AG04450 (cell line): ENCODE measurements around the gene CFL1. TPM values are rescaled to one million over a fixed set of nuclear protein-coding genes. Genes with fewer than 3 reads are reported as not detected.

Source experiments
- CTCF ChIA-PET: fragments of 300-600, 350-600 bp; formaldehyde crosslinking; extraction: SDS; loops from one replicate; lab custom pipeline; 2022; ENCODE audit warnings: antibody characterized with exemption, inconsistent platforms; lab: Charles Lee
- POLR2A ChIA-PET: fragments of 350-600 bp; formaldehyde crosslinking; extraction: SDS; loops from one replicate; lab custom pipeline; 2021; ENCODE audit warnings: antibody characterized with exemption, inconsistent platforms; lab: Yijun Ruan, JAX
- DNase-seq: peaks from one replicate; pipeline ENCODE4 v3.0.0-alpha.2; 2011; ENCODE audit warnings: low read depth, low spot score
- H3K27ac ChIP-seq: one replicate; pipeline ENCODE4 v1.5.1; 2012; ENCODE audit warnings: low read depth, low read length, control low read depth
- H3K27me3 ChIP-seq: one replicate; pipeline ENCODE4 v1.6.0; 2012; ENCODE audit warnings: low read length; ENCODE audit not compliant: control insufficient read depth, insufficient read depth
- H3K4me3 ChIP-seq: 2 replicates; pipeline ENCODE4 v1.5.1; 2011; ENCODE audit warnings: mild to moderate bottlenecking, low read depth, low read length, control low read depth
- H3K9me3 ChIP-seq: 2 replicates; pipeline ENCODE4 v1.5.1; 2012; ENCODE audit warnings: low read length; ENCODE audit not compliant: control insufficient read depth, insufficient read depth
- CTCF ChIP-seq: IDR thresholded peaks from 2 replicates; pipeline ENCODE4 v1.5.1; 2011; ENCODE audit warnings: low read depth, low read length, control low read depth, inconsistent platforms
- polyA plus RNA-seq: library from polyadenylated mRNA; depleted of rRNA; stranded (reverse); fragments of >200 nt; gene quantifications from 2 replicates; pipeline ENCODE4 v1.2.3, GENCODE V29; 2011

CFL1 gene
- polyA plus RNA-seq, 1 experiment, result 1,553 TPM

- H3K27ac ChIP-seq, result peak overlapping the region; percentile 68
- ChIA-PET POLR2A (interaction anchor here (0.6 to 0.7 kb wide), 2 partner anchors 14 to 15 kb away, joined by 3 read pairs; partner anchors contain the start of genes CFL1 and MUS81), CTCF (interaction anchor here (0.6 to 3.4 kb wide), 4 partner anchors 11 to 262 kb away, joined by 3 to 51 read pairs (median 24); partner anchors contain the start of genes FIBP and MUS81)
- H3K27me3 ChIP-seq, result no peaks in the 10 kb centered on the region
- peak; percentile 78 for DNase-seq
- H3K9me3 ChIP-seq, result no peaks in the 10 kb centered on the region; the same call in 1 of the 2 replicates
- TF ChIP-seq CTCF, result no peak
- H3K4me3 ChIP-seq, result peak overlapping the region; percentile 76
Observed at GRCh38 chr11:65873318-65874156, 15.6 kb upstream of the CFL1 start.

DNA sequence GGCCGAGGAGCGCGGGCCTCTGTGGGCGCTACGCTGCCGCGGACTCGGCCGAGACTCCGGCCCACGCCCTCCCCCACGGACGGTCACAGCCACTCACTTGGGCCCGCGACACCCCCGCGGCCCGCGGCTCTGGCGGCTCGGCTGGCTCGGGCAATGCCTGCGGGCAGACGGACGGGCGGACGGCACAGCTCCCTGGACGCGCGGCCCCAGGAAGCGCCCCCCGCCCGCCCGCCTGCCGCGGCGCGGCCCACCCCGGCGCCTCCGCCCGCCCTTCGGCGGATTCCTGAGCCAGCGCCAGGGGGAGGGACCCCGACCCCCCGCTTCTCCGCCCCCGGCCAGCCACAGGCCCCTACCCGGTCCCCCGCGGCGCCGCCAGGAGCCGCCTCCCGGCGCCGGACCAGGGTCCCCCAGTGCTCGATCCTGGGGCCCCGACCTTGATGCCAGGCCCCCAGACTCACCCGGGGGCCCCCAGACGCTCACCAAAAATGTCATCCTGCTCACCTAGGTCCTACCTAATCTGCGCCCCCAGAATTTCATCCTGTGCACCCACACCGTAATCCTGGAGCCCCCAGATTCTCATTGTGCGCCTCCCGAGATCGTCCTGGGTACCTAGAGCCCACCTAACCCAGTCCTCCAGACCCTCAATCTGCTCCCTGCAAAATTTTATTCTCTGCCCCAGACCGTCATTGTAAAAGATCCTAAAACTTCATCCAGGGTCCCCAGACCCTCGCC is 14.8 kb upstream of the CFL1 start, which contains the start of gene EFEMP2:
EFEMP2 (minus strand) TSS at position 215 of the 732 bp plus-strand sequence. CDS start 446 bp downstream, outside the sequence.
- Histone ChIP-seq H3K4me3 (peak within 1 kb of the TSS; percentile 76), H3K27ac (peak within 1 kb of the TSS; percentile 83), H3K9me3 (no peaks in the 10 kb centered on the region; the same call in 1 of the 2 replicates), H3K27me3 (no peaks in the 10 kb centered on the region)
- POLR2A ChIA-PET, result interaction anchor here (1.3 to 2.2 kb wide), 4 partner anchors 14 to 21 kb away, joined by 5 to 37 read pairs (median 12); partner anchors contain the start of genes CCDC85B, CFL1, FIBP and MUS81
- no peak for TF ChIP-seq CTCF
- CTCF ChIA-PET, result interaction anchor here (1.8 to 3.4 kb wide), 5 partner anchors 12 to 16 kb away, joined by 15 to 51 read pairs (median 18); partner anchors contain the start of genes FIBP and MUS81
- DNase-seq, result no peak

GRCh38 chr11:65871811-65872548 is 14.0 kb upstream of the CFL1 start:
- Histone ChIP-seq H3K27ac (peak overlapping the region; percentile 83), H3K27me3 (no peaks in the 10 kb centered on the region), H3K4me3 (peak overlapping the region; percentile 76), H3K9me3 (no peaks in the 10 kb centered on the region; the same call in 1 of the 2 replicates)
- peak; percentile 39; the same call in 1 of the 2 replicates for TF ChIP-seq CTCF
- CTCF ChIA-PET, result interaction anchor here (0.6 to 2.4 kb wide), 7 partner anchors 12 to 197 kb away, joined by 3 to 23 read pairs (median 8); partner anchors contain the start of genes FIBP and MUS81
- POLR2A ChIA-PET, result interaction anchor here (0.5 to 2.2 kb wide), 7 partner anchors 9 to 250 kb away, joined by 3 to 37 read pairs (median 7); partner anchors contain the start of genes CCDC85B, CFL1, FIBP and FOSL1
- DNase-seq, result no peak
